ENCODE data around the gene ANK3.

The ANK3 gene

GRCh38 chr10:60175441-60175971 lies 214.2 kb downstream of the ANK3 start:
- no peaks in the 10 kb centered on the region for H4K20me1 ChIP-seq (ENCODE audit: insufficient read depth, low read length)
- no peak for TF ChIP-seq EZH2phosphoT487 (IDR thresholded peaks at IDR 0.05; ENCODE audit: low read length)
- TF ChIP-seq CTCF (IDR thresholded peaks at IDR 0.05; ENCODE audit: low read length): no peak
- no peak for TF ChIP-seq EZH2 (optimal IDR thresholded peaks at IDR 0.05; ENCODE audit: low read depth, low read length)

GRCh38 chr10:60172363-60172990 lies 217.2 kb downstream of the ANK3 start:
- H3K79me2 ChIP-seq (ENCODE audit: low read length): no peaks in the 10 kb centered on the region
- DNase-seq: no peak
- no peak overlapping the region for H3K4me3 ChIP-seq (ENCODE audit: low read length)
- H3K4me1 ChIP-seq (ENCODE audit: low read length): no peaks in the 10 kb centered on the region
- H3K36me3 ChIP-seq (replicated peaks; ENCODE audit: insufficient read depth, low read length): no peaks in the 10 kb centered on the region
- H3K9ac ChIP-seq (ENCODE audit: low read length): no peak overlapping the region
- no peak overlapping the region for H3K27ac ChIP-seq (ENCODE audit: low read length)
- no peaks in the 10 kb centered on the region for H3K27me3 ChIP-seq (replicated peaks; ENCODE audit: insufficient read depth, low read length)
- H4K20me1 ChIP-seq (ENCODE audit: insufficient read depth, low read length): no peaks in the 10 kb centered on the region
- H3K9me3 ChIP-seq (replicated peaks; ENCODE audit: insufficient read depth, low read length): no peaks in the 10 kb centered on the region
- H3F3A ChIP-seq (ENCODE audit: insufficient read depth, low read length): no peaks in the 10 kb centered on the region
- no peak for TF ChIP-seq CTCF (IDR thresholded peaks at IDR 0.05; ENCODE audit: low read length)
- TF ChIP-seq EZH2 (optimal IDR thresholded peaks at IDR 0.05; ENCODE audit: low read depth, low read length): no peak
- TF ChIP-seq EZH2phosphoT487 (IDR thresholded peaks at IDR 0.05; ENCODE audit: low read length): no peak
- H3K4me2 ChIP-seq (ENCODE audit: low read depth, low read length): no peak overlapping the region
- no peak overlapping the region for H2AFZ ChIP-seq (ENCODE audit: low read length)
- H3K9me2 ChIP-seq (replicated peaks; ENCODE audit: insufficient read depth, low read length): no peaks in the 10 kb centered on the region

More at GRCh38 chr10:60175441-60175971, 214.2 kb downstream of the ANK3 start:
- Histone ChIP-seq H3K4me1 (ENCODE audit: low read length) (no peaks in the 10 kb centered on the region), H3F3A (ENCODE audit: insufficient read depth, low read length) (no peaks in the 10 kb centered on the region), H3K9me2 (replicated peaks; ENCODE audit: insufficient read depth, low read length) (no peaks in the 10 kb centered on the region), H3K9me3 (replicated peaks; ENCODE audit: insufficient read depth, low read length) (no peaks in the 10 kb centered on the region), H3K27me3 (replicated peaks; ENCODE audit: insufficient read depth, low read length) (no peaks in the 10 kb centered on the region), H2AFZ (ENCODE audit: low read length) (no peak overlapping the region), H3K4me3 (ENCODE audit: low read length) (no peak overlapping the region), H3K4me2 (ENCODE audit: low read depth, low read length) (no peak overlapping the region), H3K9ac (ENCODE audit: low read length) (no peak overlapping the region), H3K36me3 (replicated peaks; ENCODE audit: insufficient read depth, low read length) (no peaks in the 10 kb centered on the region), H3K27ac (ENCODE audit: low read length) (no peak overlapping the region), H3K79me2 (ENCODE audit: low read length) (no peaks in the 10 kb centered on the region)
- no peak for DNase-seq

GRCh38 chr10:60171436-60172013 lies 218.2 kb downstream of the ANK3 start:
- no peak overlapping the region for H3K27ac ChIP-seq (ENCODE audit: low read length)
- no peaks in the 10 kb centered on the region for H3F3A ChIP-seq (ENCODE audit: insufficient read depth, low read length)
- no peaks in the 10 kb centered on the region for H3K4me1 ChIP-seq (ENCODE audit: low read length)
- no peak overlapping the region for H3K9ac ChIP-seq (ENCODE audit: low read length)
- H3K4me3 ChIP-seq (ENCODE audit: low read length): no peak overlapping the region
- DNase-seq: no peak
- no peak for TF ChIP-seq EZH2 (optimal IDR thresholded peaks at IDR 0.05; ENCODE audit: low read depth, low read length)
- no peak for TF ChIP-seq CTCF (IDR thresholded peaks at IDR 0.05; ENCODE audit: low read length)
- TF ChIP-seq EZH2phosphoT487 (IDR thresholded peaks at IDR 0.05; ENCODE audit: low read length): no peak
- no peak overlapping the region for H3K4me2 ChIP-seq (ENCODE audit: low read depth, low read length)
- H3K9me3 ChIP-seq (replicated peaks; ENCODE audit: insufficient read depth, low read length): no peaks in the 10 kb centered on the region
- no peaks in the 10 kb centered on the region for H3K27me3 ChIP-seq (replicated peaks; ENCODE audit: insufficient read depth, low read length)
- no peak overlapping the region for H2AFZ ChIP-seq (ENCODE audit: low read length)
- H3K36me3 ChIP-seq (replicated peaks; ENCODE audit: insufficient read depth, low read length): no peaks in the 10 kb centered on the region
- H4K20me1 ChIP-seq (ENCODE audit: insufficient read depth, low read length): no peaks in the 10 kb centered on the region
- H3K9me2 ChIP-seq (replicated peaks; ENCODE audit: insufficient read depth, low read length): no peaks in the 10 kb centered on the region
- no peaks in the 10 kb centered on the region for H3K79me2 ChIP-seq (ENCODE audit: low read length)

All from MM.1S (cell line).